ENCODE data around the gene ZBTB9. TPM values are rescaled to one million over a fixed set of nuclear protein-coding genes. Genes with fewer than 3 reads are reported as not detected.

Gene ZBTB9
- polyA plus RNA-seq, 1 donor from 2014 or later, result 9.0 TPM

DNA sequence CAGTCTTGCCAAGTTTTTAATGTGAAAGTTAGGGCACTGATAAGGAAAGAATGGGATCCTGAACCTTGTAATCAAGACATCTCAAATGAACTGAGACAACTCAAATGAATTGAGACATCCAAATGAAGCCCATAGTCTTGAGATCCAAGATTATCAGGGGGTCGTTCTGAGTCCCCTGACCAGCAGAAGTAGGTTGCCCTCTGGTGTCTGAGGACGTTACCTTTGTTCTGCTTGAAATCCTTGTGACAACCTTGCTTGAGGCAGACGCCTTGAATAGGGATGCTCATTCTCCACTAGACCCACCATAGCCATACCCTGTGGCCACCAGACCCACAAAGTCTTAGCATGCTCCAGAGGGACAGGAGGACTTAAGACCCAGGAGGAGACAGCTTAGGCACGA, 37.7 kb downstream of the ZBTB9 start:
- Mint-ChIP-seq H3K27me3 (peaks cover 4% of the 10 kb centered on the region), H3K27ac (no peak overlapping the region), H3K4me3 (no peak overlapping the region)

GRCh38 chr6:33497157-33497556, 42.8 kb downstream of the ZBTB9 start:
- Mint-ChIP-seq H3K27me3 (no peaks in the 10 kb centered on the region), H3K4me1 (peaks cover 0 to 1% (median 0%) of the 10 kb centered on the region in 3 donors), H3K9me3 (no peaks in the 10 kb centered on the region), H3K27ac (no peak overlapping the region), H3K4me3 (no peak overlapping the region), H3K36me3 (no peaks in the 10 kb centered on the region)

More for the DNA sequence above, 37.7 kb downstream of the ZBTB9 start:
- H3K9me3 Mint-ChIP-seq, result no peaks in the 10 kb centered on the region
- peaks cover 0 to 6% (median 3%) of the 10 kb centered on the region in 3 donors for H3K4me1 Mint-ChIP-seq
- peaks cover 2% of the 10 kb centered on the region for H3K36me3 Mint-ChIP-seq

- peaks cover 0 to 3% (median 0%) of the 10 kb centered on the region in 3 donors for H3K9me3 Mint-ChIP-seq
- no peaks in the 10 kb centered on the region for H3K36me3 Mint-ChIP-seq
- peaks cover 5% of the 10 kb centered on the region for H3K27me3 Mint-ChIP-seq
- H3K27ac Mint-ChIP-seq, result no peak overlapping the region
- H3K4me1 Mint-ChIP-seq, result no peaks in the 10 kb centered on the region
- H3K4me3 Mint-ChIP-seq, result no peak overlapping the region
Measured at GRCh38 chr6:33502486-33502885, 48.1 kb downstream of the ZBTB9 start.

- H3K4me3 Mint-ChIP-seq, result no peak overlapping the region
- peaks cover 0 to 3% (median 0%) of the 10 kb centered on the region in 3 donors for H3K9me3 Mint-ChIP-seq
- peaks cover 7 to 11% (median 10%) of the 10 kb centered on the region in 3 donors for H3K4me1 Mint-ChIP-seq
- no peak overlapping the region for H3K27ac Mint-ChIP-seq
- no peaks in the 10 kb centered on the region for H3K36me3 Mint-ChIP-seq
- H3K27me3 Mint-ChIP-seq, result peaks cover 7% of the 10 kb centered on the region
Measured at GRCh38 chr6:33504486-33504885, 50.1 kb downstream of the ZBTB9 start.

GRCh38 chr6:33505548-33506370, 51.4 kb downstream of the ZBTB9 start:
- peaks cover 7 to 14% (median 10%) of the 10 kb centered on the region in 3 donors for H3K4me1 Mint-ChIP-seq
- no peaks in the 10 kb centered on the region for H3K36me3 Mint-ChIP-seq
- H3K27ac Mint-ChIP-seq, result no peak overlapping the region
- no peak overlapping the region for H3K4me3 Mint-ChIP-seq
- peaks cover 0 to 3% (median 0%) of the 10 kb centered on the region in 3 donors for H3K9me3 Mint-ChIP-seq
- peaks cover 7% of the 10 kb centered on the region for H3K27me3 Mint-ChIP-seq

Other genes with a start within 250 kb of the ZBTB9 start
- 30.9 TPM for gene HSD17B8, start 249.9 kb upstream of the ZBTB9 start, polyA plus RNA-seq
- gene RING1, start 246.1 kb upstream of the ZBTB9 start, polyA plus RNA-seq, result 9.9 TPM
- 18.4 TPM for gene VPS52, start 182.7 kb upstream of the ZBTB9 start, polyA plus RNA-seq
- 9,150 TPM for gene RPS18, start 182.5 kb upstream of the ZBTB9 start, polyA plus RNA-seq
- gene B3GALT4, start 177.5 kb upstream of the ZBTB9 start, polyA plus RNA-seq, result 35.4 TPM
- 68.7 TPM for gene WDR46, start 165.3 kb upstream of the ZBTB9 start, polyA plus RNA-seq
- 49.3 TPM for gene PFDN6, start 165.0 kb upstream of the ZBTB9 start, polyA plus RNA-seq
- 19.0 TPM for gene RGL2, start 155.6 kb upstream of the ZBTB9 start, polyA plus RNA-seq
- 605 TPM for gene TAPBP, start 140.5 kb upstream of the ZBTB9 start, polyA plus RNA-seq
- 14.8 TPM for gene ZBTB22, start 136.8 kb upstream of the ZBTB9 start, polyA plus RNA-seq
- 144 TPM for gene DAXX, start 131.6 kb upstream of the ZBTB9 start, polyA plus RNA-seq
- 0.23 TPM for gene KIFC1, start 62.8 kb upstream of the ZBTB9 start, polyA plus RNA-seq
- 77.0 TPM for gene PHF1, start 43.6 kb upstream of the ZBTB9 start, polyA plus RNA-seq
- 449 TPM for gene CUTA, start 36.5 kb upstream of the ZBTB9 start, polyA plus RNA-seq
- 0.54 TPM for gene SYNGAP1, start 34.5 kb upstream of the ZBTB9 start, polyA plus RNA-seq
- gene BAK1, start 125.7 kb downstream of the ZBTB9 start, polyA plus RNA-seq, result 40.6 TPM
- gene ITPR3, start 166.7 kb downstream of the ZBTB9 start, polyA plus RNA-seq, result 6.7 TPM